NCI-H526 (cell line): ENCODE measurements around the gene COL9A3.

ENCODE experiments used
- DNase-seq, 2 experiments: peaks; one replicate each; lab custom pipeline; 2025; lab: John Stamatoyannopoulos, UW

COL9A3 gene

DNA sequence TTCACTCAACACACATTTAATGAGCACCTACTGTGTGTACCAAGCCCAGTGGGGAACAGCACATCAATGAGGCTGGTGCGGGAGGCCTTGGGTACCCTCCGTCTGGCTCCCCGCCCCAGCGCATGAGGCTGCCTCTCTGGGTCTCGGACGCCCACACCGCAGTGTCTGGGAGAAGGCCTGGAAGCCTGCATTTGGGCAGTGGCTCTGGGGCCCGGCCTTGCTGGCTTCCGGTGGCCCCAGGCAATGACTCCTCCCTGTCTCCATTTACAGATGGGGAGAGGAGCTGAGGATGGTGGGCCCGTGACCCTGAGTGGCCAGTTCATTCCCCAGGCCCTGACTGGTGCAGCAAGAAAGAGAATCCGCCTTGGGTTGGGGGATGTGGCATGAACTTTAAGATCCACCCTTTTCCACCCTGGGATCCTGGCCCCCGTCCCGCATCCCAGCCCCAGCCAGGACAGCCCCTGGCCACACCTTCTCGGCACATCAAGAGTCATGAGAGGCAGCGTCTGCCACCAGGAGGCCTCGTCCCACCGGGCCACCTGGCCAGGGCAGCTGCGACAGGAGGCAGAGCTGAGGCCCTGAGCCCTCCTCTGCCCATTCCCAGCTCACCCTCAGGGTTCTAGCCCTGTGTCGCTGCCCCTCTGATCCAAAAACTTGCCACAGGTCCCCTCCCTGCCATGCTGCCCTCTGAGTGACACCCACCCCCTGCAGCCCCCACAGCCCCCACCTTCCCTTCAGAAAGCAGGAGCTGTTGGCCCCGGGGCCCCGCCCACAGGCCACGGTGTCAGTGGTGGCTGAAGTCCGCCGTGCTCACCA, 38.0 kb upstream of the COL9A3 start:
- no peak for DNase-seq

DNA sequence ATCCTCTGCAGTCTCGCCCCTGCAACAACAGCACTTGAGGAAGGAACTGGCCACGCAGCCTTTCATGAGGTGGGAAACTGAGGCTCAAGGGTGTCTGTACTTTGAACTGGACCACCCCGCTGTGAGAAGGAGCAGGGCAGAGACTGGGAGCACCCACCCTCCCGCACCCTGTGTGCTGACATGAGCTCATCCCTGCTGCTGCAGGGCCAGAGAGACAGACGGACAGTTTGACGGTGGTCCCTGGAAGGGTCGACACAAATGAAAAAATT, 37.5 kb upstream of the COL9A3 start:
- no peak for DNase-seq

DNA sequence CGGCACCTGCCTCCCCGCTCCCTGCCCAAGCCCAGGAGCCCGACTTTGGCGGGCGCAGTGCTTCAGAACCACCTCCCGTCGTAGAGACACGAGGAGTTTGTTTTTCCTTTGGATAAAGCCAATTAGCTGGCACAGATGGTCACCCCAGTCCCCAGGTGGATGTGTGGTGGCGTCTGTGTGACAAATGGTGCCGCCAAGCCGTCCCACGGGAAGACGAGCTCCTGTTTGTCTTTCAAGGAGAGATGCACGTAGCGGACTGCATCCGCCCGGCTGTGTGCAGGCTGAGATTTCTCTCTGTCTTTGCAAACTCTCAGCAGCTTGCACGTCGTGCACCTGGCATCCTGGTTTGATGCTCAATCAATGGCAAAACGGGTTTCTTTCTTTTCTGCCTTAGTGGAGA, 36.6 kb upstream of the COL9A3 start:
- DNase-seq: no peak

DNA sequence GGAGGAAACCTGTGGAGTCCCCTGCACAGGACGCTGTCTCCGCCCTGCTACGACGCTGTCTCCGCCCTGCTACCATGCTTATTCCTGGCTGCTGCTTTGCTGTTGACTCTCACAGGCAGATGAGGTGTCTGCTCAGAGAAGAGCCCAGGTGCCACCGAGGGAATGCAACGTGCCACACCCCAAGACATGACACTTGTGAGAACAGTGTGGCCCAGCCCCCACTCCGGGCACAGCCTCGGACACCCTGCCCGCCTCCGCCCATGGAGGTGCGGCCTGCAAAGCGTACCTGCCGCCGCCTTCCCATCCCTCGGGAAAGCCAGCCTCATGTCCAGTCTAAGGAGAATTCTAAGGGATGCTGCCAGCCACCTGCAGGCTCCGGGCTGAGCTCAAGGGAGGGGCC, 36.2 kb upstream of the COL9A3 start:
- no peak for DNase-seq

DNA sequence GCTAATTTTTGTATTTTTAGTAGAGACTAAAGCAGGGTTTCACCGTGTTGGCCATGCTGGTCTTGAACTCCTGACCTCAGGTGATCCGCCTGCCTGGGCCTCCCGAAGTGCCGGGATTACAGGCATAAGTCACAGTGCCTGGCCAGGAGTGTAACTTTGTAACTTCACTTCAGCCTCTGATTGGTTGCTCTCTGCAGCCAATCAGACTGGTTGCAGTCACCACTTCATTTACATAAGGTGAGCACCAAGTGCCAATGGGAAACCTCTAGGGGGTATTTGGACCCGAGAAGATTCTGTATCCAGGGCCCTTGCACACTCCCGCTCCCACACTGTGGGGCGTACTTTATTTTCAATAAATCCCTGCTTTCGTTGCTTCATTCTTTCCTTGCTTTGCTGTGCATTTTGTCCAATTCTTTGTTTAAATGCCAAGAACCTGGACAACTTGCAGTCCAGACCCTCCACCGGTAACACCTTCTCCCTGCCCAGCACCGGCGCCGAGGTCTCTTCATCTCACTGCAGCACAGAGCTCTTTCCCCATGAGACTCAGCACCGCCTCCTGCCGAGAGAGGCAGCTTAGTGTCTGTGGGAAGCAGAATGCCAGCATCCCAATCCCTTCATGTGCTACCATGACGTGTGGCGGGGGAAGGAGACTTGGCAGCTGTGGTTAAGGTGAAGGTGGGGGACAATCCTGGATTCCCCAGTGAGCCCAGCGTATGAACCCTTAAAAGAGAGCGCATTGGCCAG, 34.5 kb upstream of the COL9A3 start:
- peak in 1 of 2 experiments; percentile 29 for DNase-seq

DNA sequence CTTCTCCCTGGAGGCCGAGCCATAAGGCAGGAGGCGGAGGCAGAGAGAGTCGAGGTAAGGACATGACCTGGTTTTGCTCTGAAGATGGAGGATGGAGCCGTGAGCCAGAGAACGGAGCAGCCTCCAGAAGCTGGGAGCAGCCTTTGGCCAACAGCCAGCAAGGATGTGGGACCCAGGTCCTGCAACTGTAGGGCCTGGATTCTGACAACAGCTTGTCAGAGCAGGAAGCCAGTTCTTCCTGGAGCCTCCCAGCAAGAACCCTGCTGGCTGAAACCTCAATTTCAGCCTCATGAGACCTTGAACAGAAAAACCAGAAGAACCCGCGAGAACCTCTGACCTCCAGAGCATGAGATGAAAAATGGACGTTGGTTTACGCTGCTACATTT, 34.0 kb upstream of the COL9A3 start:
- no peak for DNase-seq

DNA sequence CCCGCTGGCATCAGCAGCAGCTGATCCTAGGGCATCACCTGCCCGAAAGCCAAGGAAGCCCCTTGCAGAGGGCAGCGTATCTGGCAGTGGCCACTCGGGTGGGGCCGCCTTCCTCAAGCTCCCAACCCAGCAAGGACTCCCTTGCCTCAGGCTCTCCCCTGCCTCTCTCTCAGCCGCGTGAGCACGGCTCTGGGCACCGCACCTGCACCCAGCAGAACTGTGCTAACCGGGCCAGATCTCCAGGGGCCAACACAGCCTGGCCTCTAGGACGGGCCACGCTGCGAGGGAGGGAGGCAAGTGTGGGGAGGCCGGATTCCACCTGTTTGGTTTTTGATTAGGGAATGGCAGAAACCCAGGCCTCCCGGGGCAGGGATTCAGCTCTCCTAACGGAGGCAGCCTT, 32.4 kb upstream of the COL9A3 start:
- no peak for DNase-seq

DNA sequence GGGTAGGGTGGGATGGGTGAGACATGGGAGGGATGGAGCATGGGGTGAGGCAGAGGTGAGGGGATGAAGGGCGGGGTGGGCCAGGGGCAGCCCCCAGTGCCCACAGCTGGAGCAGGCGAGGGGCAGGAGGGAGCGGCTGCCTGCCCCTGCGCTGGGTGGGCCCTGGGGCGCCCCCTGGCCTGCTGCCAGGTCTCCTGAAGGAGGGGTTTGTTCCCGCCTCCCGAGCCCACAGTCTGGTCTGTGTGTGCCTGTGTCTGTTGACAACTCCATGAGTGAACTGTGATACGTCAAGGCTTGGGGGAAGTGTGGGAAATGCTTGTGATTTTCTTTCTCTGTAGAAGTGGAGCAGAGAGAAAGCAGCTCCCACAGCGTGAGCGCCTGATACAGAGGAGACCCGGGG, 31.5 kb upstream of the COL9A3 start:
- DNase-seq: no peak

DNA sequence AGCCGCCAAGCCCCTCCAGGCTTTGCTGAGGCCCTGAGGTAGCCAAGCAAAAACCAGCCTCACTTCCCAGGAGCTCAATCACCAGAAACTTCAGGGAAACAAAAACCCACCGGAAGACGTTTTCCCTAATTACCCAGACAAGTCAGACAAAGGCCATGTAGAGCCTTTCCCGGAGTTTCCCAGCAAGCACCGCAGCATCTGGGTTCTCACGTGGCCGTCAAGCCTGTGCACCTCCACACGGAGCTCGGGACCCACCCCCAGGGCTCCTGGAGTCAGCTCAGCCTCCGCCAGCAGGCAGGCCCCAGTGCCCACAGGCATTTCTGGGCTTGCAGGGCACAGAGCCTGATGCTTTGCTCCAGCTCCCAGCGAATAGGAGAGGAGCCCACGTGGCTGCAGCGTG, 30.7 kb upstream of the COL9A3 start:
- no peak for DNase-seq

DNA sequence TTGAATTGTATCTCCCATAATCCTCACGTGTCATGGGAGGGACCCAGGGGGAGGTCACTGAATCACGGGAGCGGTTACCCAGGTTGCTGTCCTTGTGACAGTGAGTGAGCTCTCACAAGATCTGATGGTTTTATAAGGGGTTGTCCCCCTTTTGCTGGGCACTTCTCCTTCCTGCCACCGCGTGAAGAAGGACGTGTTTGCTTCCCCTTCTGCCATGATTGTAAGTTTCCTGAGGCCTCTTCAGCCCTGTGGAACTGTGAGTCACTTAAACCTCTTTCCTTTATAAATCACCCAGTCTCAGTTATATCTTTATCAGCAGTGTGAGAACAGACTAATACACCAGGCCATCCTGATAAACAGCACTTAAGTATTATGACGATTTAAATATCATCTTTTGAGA, 29.5 kb upstream of the COL9A3 start:
- no peak for DNase-seq

DNA sequence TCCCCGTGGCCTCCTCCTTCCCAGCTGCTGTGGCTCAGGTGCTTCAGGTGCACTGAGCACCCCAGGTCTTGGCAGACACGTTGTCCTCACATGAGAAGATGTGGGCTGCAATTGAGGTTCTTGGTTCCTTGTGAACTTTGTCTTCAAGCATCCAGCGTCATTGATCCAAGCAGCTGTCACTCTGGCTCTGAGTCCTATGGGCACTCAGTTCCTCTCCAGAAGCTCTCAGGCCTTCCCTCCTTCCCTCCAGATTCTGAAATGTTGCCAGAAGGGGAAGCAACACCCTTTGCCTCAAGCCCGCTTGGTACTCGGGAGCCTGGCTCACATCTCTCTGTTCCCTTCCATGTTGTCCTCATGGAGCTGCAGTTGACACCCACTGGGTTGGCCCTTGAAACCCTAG, 29.0 kb upstream of the COL9A3 start:
- DNase-seq: no peak

DNA sequence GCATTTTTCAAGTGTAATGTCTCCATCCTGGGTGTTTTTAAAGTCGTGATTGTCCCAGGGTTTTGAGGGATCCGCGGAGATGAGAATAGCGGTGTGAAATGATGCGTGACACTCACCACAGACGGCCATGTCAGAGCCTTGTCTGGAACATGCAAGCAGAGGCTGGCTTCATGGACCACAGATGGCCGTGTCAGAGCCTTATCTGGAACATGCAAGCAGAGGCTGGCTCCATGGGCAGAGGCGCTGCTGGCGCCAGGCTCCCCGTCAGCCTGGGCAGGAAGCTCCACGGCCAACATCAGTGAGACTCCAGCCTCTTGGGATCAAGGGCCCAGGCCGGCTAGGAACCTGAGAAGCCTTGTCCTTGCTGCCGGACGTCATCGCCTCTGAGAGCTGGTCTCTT, 28.2 kb upstream of the COL9A3 start:
- no peak for DNase-seq

DNA sequence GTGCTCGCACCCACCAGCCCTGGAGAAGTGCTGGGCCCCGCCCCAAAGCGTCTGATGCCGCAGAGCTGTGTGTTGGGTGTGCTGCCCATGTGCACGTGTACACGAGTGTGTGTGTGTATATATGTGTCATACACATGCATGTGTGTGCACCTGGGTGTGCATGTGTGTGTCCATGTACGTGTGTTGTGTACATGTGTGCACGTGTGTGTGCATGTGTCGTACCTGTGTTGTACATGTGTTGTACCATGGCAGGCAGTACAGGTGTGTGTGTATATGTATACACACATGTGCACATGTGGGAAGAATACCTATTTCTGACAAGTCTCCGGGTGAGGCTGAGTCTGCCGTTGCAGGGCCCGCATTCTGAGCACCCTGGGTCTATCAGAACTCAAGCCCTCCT, 26.8 kb upstream of the COL9A3 start:
- DNase-seq: no peak

DNA sequence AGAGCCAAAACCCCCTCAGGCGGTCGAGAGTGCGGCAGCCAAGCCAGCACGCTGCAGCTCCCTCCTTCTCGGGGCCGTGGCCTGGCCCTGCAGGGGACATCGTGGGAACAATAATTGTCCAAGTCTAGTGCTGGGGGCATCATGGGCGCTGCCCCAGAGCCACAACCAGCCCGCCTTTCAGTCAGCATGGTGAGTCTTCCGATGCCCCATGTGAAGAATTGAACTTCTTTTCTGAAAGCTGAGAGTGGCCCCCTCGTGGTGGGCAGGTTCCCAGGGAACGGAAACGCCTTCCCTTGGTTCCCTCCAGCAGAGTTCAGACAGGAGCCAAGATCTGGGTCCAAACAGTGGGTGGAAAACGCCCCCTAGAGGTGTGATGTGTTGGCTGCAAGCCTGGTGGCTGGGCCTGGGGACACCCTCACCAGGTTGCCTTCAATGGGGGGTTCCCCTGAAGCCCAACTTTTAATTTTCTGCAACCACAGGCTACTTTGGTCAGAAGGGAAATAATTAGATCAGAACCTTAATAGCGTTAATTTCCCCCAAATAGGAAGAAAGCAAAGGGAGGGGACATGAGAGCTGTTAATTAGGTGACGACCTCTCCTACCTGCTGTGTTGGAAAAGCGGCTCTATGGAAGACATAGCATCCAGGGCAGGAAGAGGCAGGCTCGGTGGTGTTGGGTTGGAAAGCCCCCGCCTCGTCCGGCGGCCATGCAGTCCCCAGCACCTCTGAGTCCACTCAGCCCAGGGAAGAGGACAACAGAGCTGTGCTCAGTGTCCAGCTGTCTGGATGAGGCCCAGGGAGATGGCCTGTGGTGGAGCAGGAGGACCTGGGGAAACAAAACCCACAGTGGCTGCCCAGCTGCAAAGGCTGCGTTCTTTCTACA, 25.3 kb upstream of the COL9A3 start:
- DNase-seq: peak; percentile 90 to 97

DNA sequence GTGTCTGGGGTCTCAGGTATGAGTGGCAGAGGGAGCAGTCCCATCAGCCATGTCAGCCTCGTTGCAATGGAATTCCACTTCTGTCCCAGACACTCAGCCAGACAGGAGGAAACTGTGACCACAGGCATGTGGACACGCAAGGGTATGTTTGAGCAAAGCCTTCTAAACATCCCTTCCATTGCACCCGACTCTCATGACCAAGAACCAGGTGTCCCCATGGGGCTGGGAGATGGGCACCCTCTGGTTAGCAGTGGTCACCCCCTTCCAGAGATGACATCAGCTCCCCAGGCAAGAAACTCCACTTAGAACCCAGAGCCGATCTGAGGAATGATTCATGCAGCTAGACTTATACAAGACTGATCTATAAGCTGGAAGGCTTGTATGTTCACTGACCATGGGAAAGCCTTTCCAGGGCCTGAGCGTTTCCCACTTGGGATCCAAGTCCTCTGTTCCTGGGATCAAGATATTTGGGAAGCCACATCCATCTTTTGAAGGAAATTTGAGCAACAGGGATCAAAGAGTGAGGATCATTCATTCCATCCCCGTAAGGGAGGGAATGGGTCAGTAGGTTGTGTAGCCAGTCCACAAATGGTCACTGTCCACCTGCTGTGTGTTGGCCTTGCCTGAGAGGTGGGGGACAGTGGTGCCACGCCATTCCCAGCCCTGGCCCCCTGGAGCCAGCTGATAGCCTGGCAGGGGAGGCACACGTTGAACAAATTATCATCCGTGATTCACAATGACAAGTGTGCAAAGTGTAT, 24.5 kb upstream of the COL9A3 start:
- no peak for DNase-seq

DNA sequence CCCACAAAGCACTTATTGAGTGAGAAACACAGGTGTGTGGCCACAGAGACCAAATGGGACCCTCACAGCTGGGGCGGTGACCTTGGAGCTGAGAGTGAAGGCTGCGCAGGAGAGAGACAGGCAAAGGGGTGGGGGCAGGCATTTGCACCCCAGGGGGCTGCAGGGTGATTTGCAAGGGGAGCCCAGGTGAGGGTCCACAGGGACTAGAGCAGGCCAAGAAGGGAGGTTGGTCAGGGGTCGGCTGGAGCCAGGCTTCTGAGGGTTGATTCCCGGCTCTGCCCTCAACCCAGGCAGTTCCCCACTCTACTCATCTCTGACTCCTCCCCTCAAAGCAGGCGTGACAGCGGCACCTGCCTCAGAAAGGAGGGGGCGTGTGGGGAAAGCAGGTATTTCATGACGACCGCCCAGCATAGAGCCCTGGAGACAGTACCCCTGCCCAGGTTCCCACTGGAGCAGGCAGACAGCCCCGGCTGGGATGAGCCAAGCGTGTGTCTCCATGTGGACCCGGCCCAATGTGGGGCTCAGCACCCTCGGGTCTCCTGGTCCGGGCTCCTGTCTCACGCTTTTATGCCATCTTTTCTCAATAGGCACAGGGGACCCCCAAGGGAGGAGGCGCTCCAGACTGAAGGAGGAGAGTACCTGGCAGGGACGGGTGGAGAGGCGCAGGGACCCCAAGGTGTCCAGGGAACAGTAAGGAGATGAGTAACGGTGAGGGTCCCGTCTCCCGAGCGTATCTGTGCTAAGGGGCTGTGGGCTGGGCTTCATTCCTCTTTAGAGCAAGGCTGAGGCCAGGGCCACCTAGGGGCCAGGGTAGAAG, 23.7 kb upstream of the COL9A3 start:
- DNase-seq: peak in 1 of 2 experiments; percentile 44

DNA sequence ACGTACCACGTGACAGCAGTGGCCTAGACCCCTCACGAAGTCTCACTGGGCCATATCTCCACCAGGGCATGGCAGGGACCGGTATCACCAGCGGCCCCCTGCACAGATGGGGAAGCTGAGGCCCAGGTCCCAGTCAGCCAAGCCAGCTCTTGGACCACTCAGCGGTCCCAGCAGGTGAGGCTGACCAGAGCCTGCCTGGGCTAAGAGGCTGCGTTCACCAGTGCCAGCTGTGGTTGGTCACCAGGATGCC, 23.2 kb upstream of the COL9A3 start:
- no peak for DNase-seq

DNA sequence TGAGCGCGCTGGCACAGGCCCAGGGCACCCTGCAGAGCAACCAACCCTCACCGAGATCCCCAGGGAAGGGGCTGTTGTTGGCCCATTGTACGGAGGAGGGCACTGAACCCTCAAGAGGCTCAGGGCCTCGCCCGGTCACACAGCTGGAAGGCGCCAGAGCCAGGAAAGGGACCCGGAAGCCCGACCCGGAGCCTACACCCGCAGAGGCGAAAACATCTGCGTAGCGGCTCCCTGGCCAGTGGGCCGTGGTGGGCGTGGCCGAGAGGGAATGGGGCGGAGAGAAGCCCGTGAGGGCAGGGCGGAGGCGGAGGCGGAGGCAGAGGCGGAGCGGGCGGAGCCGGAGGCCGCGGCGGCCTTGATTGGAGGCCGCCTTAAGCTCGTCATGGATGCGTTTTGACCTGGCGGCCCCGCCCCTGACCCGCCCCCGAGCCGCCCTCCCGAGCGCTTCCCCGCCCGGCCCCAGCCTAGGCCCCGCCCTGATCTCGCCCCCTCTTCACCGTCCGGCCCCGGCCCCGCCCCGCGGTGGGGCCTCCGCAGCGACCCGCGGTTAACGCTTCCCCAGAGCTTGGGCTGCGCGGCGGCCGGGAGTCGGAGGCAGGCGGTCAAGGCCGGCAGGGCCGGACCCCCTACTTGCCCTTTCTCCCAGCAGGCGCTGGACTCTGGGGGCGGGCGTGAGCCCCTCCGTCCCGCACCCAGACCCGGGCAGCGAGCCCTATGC, 22.7 kb upstream of the COL9A3 start:
- DNase-seq: peak; percentile 86 to 98

DNA sequence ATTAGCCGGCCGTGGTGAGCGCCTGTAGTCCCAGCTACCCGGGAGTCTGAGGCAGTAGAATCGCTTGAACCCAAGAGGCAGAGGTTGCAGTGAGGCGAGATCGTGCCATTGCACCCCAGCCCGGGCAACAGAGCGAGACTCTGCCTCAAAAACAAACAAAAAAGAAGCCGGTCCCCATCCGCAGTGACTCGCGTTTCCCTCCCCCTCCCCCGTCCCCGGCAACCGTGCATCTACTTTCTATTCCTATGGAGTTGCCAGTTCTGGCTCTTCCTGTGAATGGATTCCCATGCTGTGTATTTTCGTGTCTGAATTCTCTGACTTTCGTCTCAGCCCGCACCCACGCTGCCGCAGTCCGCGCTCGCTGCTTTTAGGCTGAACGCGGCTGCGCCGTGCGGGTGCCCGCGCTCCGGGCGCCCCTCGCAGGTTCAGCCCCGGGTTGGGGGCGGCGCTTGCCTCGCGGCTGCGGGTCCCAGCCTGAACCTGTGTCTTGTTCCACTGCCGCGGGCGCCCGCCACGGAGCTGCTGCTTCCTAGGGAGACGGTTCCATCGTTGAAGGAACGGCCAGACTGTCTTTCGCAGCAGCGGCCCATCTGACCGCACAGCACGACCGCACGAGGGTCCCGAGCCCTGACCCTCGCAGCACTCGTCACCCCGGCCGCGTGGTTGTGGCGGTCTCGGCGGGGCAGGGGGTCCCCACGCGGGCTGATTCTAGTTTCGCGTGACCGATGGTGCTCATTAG, 21.7 kb upstream of the COL9A3 start:
- DNase-seq: peak; percentile 63 to 91
